GM10847 (cell line): ENCODE measurements around the gene IL36RN.

Experiments
- POLR2A ChIP-seq: IDR thresholded peaks from 2 replicates; pipeline ENCODE4 v1.6.1; 2011; ENCODE audit not compliant: insufficient read length; ENCODE audit errors: extremely low read depth

IL36RN gene

GRCh38 chr2:113102133-113102532 lies 43.1 kb downstream of the IL36RN start:
- TF ChIP-seq POLR2A = no peak

GRCh38 chr2:113103277-113103676 lies 44.3 kb downstream of the IL36RN start:
- TF ChIP-seq POLR2A = no peak

GRCh38 chr2:113104054-113104611 lies 45.1 kb downstream of the IL36RN start:
- TF ChIP-seq POLR2A = no peak

GRCh38 chr2:113105047-113105785 lies 46.2 kb downstream of the IL36RN start:
- no peak for TF ChIP-seq POLR2A

- TF ChIP-seq POLR2A = no peak
These were observed 52.1 kb downstream of the IL36RN start for GRCh38 chr2:113111121-113111520.

- TF ChIP-seq POLR2A = no peak
These were observed 52.9 kb downstream of the IL36RN start for GRCh38 chr2:113111823-113112287.

GRCh38 chr2:113112441-113112840 lies 53.4 kb downstream of the IL36RN start:
- no peak for TF ChIP-seq POLR2A

- TF ChIP-seq POLR2A = no peak
These were observed 53.9 kb downstream of the IL36RN start for GRCh38 chr2:113112871-113113270.

GRCh38 chr2:113113807-113114206 lies 54.8 kb downstream of the IL36RN start:
- TF ChIP-seq POLR2A = no peak
